ENCODE measurements around the gene THSD4.

The THSD4 gene

GRCh38 chr15:71559098-71559497, 443.8 kb downstream of the THSD4 start:
- no peak for TF ChIP-seq CTCF (conservative IDR thresholded peaks at IDR 0.05; ENCODE audit: low read depth, low read length)
- H3K4me3 ChIP-seq (ENCODE audit: low read length) = no peak overlapping the region
- DNase-seq (ENCODE audit: low read depth) = no peak

- no peak for TF ChIP-seq CTCF (conservative IDR thresholded peaks at IDR 0.05; ENCODE audit: low read depth, low read length)
- no peak overlapping the region for H3K4me3 ChIP-seq (ENCODE audit: low read length)
- DNase-seq (ENCODE audit: low read depth) = no peak
Observed at GRCh38 chr15:71559616-71560015, 444.3 kb downstream of the THSD4 start.

GRCh38 chr15:71562251-71562650, 447.0 kb downstream of the THSD4 start:
- no peak overlapping the region for H3K4me3 ChIP-seq (ENCODE audit: low read length)
- no peak for TF ChIP-seq CTCF (conservative IDR thresholded peaks at IDR 0.05; ENCODE audit: low read depth, low read length)
- no peak for DNase-seq (ENCODE audit: low read depth)

- no peak for DNase-seq (ENCODE audit: low read depth)
- no peak overlapping the region for H3K4me3 ChIP-seq (ENCODE audit: low read length)
- TF ChIP-seq CTCF (conservative IDR thresholded peaks at IDR 0.05; ENCODE audit: low read depth, low read length) = no peak
Observed at GRCh38 chr15:71564217-71564616, 448.9 kb downstream of the THSD4 start.

GRCh38 chr15:71565006-71565405, 449.7 kb downstream of the THSD4 start:
- TF ChIP-seq CTCF (conservative IDR thresholded peaks at IDR 0.05; ENCODE audit: low read depth, low read length) = no peak
- DNase-seq (ENCODE audit: low read depth) = no peak
- no peak overlapping the region for H3K4me3 ChIP-seq (ENCODE audit: low read length)

- H3K4me3 ChIP-seq (ENCODE audit: low read length) = no peak overlapping the region
- no peak for TF ChIP-seq CTCF (conservative IDR thresholded peaks at IDR 0.05; ENCODE audit: low read depth, low read length)
- no peak for DNase-seq (ENCODE audit: low read depth)
Observed at GRCh38 chr15:71565631-71566160, 450.4 kb downstream of the THSD4 start.

- no peak overlapping the region for H3K4me3 ChIP-seq (ENCODE audit: low read length)
- DNase-seq (ENCODE audit: low read depth) = no peak
- no peak for TF ChIP-seq CTCF (conservative IDR thresholded peaks at IDR 0.05; ENCODE audit: low read depth, low read length)
Observed at GRCh38 chr15:71566226-71566625, 451.0 kb downstream of the THSD4 start.

Measured in retinal pigment epithelial cell (primary cell).